Superior temporal gyrus (tissue), 1 donor: ENCODE measurements around the gene KLHL10.

Source experiments
- DNase-seq: peaks from one replicate; pipeline ENCODE4 v3.0.0-alpha.2; 2016; ENCODE audit errors: extremely low spot score

Gene KLHL10

DNA sequence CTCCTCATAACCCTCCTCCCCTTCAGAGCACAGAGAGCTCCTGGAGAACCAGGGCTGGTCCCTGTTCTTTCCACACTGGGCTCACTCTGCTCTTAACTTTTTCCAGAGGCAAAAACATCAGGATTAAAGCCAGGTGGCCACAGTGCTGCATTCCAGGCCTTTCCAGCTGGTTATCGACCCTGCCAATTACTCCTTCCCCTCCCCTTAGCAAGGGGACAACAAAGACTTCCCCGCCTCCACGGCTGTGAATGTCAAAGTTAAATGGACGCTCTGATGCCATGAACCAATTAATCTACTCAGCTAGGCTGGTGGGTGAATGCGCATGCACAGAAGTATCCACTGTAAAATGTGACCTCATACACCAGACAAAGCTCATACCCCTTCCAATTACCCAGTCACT lies 58.0 kb downstream of the KLHL10 start:
- no peak for DNase-seq

DNA sequence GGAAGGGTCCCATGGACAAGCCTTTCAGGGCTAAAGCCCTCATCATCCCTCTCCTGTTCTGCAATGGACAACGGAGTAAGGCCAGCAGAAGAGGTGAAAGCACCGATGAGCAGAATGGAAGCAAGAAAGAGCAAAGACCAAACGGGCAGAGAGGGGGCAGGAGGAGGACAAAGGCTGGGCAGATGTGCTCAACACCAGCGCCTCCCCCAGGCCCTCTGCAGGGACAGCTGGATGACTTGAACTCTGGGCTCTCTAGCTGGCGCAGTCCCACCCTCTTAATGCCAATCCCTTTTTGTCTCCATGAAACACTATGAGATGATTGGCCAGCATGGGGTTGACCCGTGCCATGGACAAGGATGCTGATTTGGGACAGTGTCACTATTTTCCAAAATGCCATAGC lies 59.1 kb downstream of the KLHL10 start:
- DNase-seq: no peak
